ENCODE measurements around the gene CABLES1. TPM values are rescaled to one million over a fixed set of nuclear protein-coding genes. Genes with fewer than 3 reads are reported as not detected.

The CABLES1 gene
- total and polyA plus RNA-seq, 9 donors = 3.7 to 8.6 (median 6.2) TPM

Other genes starting within 250 kb of the CABLES1 start
- gene RBBP8, start 202.2 kb upstream of the CABLES1 start, total RNA-seq = 11.4 TPM
- gene RBBP8, start 202.2 kb upstream of the CABLES1 start, polyA plus RNA-seq (ENCODE audit: insufficient read depth in 1 of 8, insufficient read length in 8 of 8, low replicate concordance in 1 of 8) = 10 to 100 TPM in 7 of 8 donors, 1 to 10 TPM in 1; 9.5 to 21.3 (median 12.5) TPM

Data from muscle of leg (tissue), 9 donors.